Measurements from ENCODE around the gene DNAH7.

Gene DNAH7

DNA sequence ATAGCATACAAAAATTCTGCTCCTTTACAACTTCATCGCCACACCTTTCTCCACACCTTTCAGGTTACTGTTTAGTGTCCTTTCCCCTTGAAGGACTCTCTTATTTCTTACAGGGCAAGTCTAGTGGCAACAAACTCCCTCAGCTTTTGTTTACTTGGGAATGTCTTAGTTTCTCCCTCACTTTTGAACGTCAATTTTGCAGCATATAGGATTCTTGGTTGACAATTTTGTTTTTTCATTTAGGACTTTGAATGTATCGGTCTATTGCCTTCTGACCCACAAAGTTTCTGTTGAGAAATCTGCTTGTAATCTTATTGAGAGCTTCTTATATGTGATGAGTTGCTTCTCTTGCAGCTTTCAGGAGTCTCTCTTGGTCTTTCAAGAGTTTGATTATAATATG, 368.2 kb downstream of the DNAH7 start:
- H2AFZ ChIP-seq (ENCODE audit: low read length), result no peak overlapping the region
- no peak overlapping the region for H3K9ac ChIP-seq (ENCODE audit: low read depth, low read length, poor library complexity)
- H3K9me3 ChIP-seq (replicated peaks in 1 of 2; ENCODE audit: control insufficient read depth in 2 of 2, insufficient read depth in 1 of 2, low read depth in 1 of 2, low read length in 2 of 2), result peaks cover 2 to 11% of the 10 kb centered on the region in 2 donors
- H3K27ac ChIP-seq (replicated peaks; ENCODE audit: low read length), result no peak overlapping the region
- H3K18ac ChIP-seq (ENCODE audit: low read length), result no peak overlapping the region
- no peaks in the 10 kb centered on the region for H3K4me1 ChIP-seq (ENCODE audit: control insufficient read depth in 2 of 2, insufficient read depth in 1 of 2, low read depth in 1 of 2, low read length in 2 of 2)
- H2BK120ac ChIP-seq (ENCODE audit: low read depth, low read length), result no peak overlapping the region
- no peak overlapping the region for H2BK5ac ChIP-seq (ENCODE audit: low read length)
- no peak overlapping the region for H2BK15ac ChIP-seq (ENCODE audit: low read length)
- no peak overlapping the region for H4K91ac ChIP-seq (ENCODE audit: low read depth, low read length, poor library complexity)
- no peaks in the 10 kb centered on the region for H3K27me3 ChIP-seq (ENCODE audit: control insufficient read depth in 3 of 3, insufficient read depth in 3 of 3, low read depth in 1 of 3, low read length in 3 of 3)
- H3K4me2 ChIP-seq (ENCODE audit: insufficient read depth, low read length, poor library complexity, severe bottlenecking), result no peak overlapping the region
- H3K4me3 ChIP-seq (ENCODE audit: low read length in 2 of 2), result no peak overlapping the region
- no peak overlapping the region for H3K14ac ChIP-seq (ENCODE audit: low read length)
- H2BK12ac ChIP-seq (ENCODE audit: low read length), result no peak overlapping the region
- WGBS, 2 donors (ENCODE audit: extremely low coverage in 2 of 2, insufficient read length in 2 of 2, insufficient replicate concordance in 1 of 2), result no CpG with 5 or more reads among the region's 3 CpGs
- H3K23ac ChIP-seq (ENCODE audit: low read depth, low read length, poor library complexity), result no peak overlapping the region
- peaks cover 0 to 2% of the 10 kb centered on the region in 2 donors for H3K36me3 ChIP-seq (replicated peaks in 1 of 2; ENCODE audit: control insufficient read depth in 2 of 2, insufficient read depth in 2 of 2, low read length in 2 of 2)
- H4K8ac ChIP-seq (ENCODE audit: low read depth, low read length), result no peak overlapping the region
- peaks cover 1% of the 10 kb centered on the region for H3K79me1 ChIP-seq (ENCODE audit: low read depth, low read length)
- no peak for DNase-seq (ENCODE audit: low spot score)
- no peak overlapping the region for H3K4ac ChIP-seq (ENCODE audit: low read length)
- H2AK5ac ChIP-seq (ENCODE audit: low read depth, low read length), result no peak overlapping the region

DNA sequence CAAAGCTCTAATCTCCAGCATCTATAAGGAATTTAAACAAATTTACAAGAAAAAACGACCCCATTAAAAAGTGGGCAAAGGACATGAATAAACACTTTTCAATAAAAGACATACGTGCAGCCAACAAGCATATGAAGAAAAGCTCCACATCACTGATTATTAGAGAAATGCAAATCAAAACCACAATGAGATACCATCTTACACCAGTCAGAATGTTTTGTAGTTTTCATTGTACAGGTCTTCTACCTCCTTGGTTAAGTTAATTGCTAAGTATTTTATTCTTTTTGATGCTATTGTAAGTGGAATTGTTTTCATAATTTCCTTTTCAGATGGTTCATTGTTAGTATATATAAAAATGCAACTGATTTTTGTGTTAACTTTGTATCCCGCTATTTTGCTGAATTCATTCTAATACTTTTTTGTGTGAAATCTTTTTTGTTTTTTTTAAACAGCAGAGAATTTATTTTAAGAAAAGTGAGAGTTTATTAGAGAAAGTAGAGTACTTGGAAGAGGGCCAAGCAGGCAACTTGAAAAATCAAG, 370.9 kb downstream of the DNAH7 start:
- Histone ChIP-seq H2BK120ac (ENCODE audit: low read depth, low read length) (no peak overlapping the region), H3K4me3 (ENCODE audit: low read length in 2 of 2) (no peak overlapping the region), H3K4me1 (ENCODE audit: control insufficient read depth in 2 of 2, insufficient read depth in 1 of 2, low read depth in 1 of 2, low read length in 2 of 2) (no peaks in the 10 kb centered on the region), H2BK15ac (ENCODE audit: low read length) (no peak overlapping the region), H3K4ac (ENCODE audit: low read length) (no peak overlapping the region), H3K23ac (ENCODE audit: low read depth, low read length, poor library complexity) (no peak overlapping the region), H2AFZ (ENCODE audit: low read length) (no peak overlapping the region), H3K14ac (ENCODE audit: low read length) (no peak overlapping the region), H3K36me3 (replicated peaks in 1 of 2; ENCODE audit: control insufficient read depth in 2 of 2, insufficient read depth in 2 of 2, low read length in 2 of 2) (peaks cover 0 to 8% of the 10 kb centered on the region in 2 donors), H2BK5ac (ENCODE audit: low read length) (no peak overlapping the region), H2BK12ac (ENCODE audit: low read length) (no peak overlapping the region), H3K27me3 (ENCODE audit: control insufficient read depth in 3 of 3, insufficient read depth in 3 of 3, low read depth in 1 of 3, low read length in 3 of 3) (no peaks in the 10 kb centered on the region), H3K9me3 (replicated peaks in 1 of 2; ENCODE audit: control insufficient read depth in 2 of 2, insufficient read depth in 1 of 2, low read depth in 1 of 2, low read length in 2 of 2) (peaks cover 12 to 15% of the 10 kb centered on the region in 2 donors), H3K18ac (ENCODE audit: low read length) (no peak overlapping the region), H2AK5ac (ENCODE audit: low read depth, low read length) (no peak overlapping the region), H3K79me1 (ENCODE audit: low read depth, low read length) (peaks cover 1% of the 10 kb centered on the region), H3K4me2 (ENCODE audit: insufficient read depth, low read length, poor library complexity, severe bottlenecking) (no peak overlapping the region), H3K27ac (replicated peaks; ENCODE audit: low read length) (no peak overlapping the region), H4K91ac (ENCODE audit: low read depth, low read length, poor library complexity) (no peak overlapping the region), H3K9ac (ENCODE audit: low read depth, low read length, poor library complexity) (no peak overlapping the region), H4K8ac (ENCODE audit: low read depth, low read length) (no peak overlapping the region)
- no peak for DNase-seq (ENCODE audit: low spot score)
- WGBS, 2 donors (ENCODE audit: extremely low coverage in 2 of 2, insufficient read length in 2 of 2, insufficient replicate concordance in 1 of 2), result no CpG with 5 or more reads among the region's 3 CpGs

DNA sequence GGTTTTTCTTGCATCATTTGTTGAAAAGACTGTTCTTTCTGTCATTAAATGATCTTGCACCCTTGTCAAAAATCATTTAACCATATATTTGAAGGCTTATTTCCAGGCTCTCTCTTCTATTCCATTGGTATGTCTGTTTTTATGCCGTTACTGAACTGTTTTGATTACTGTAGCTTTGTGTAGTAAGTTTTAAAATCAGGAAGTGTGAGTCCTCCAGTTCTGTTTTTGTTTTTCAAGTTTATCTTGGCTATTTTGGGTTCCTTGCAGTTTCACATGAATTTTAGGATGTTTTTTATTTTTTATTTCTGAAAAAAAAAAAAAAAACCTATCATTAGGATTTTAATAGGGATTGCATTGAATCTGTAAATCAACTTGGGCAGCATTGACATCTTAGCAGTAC, 372.6 kb downstream of the DNAH7 start:
- Histone ChIP-seq H3K14ac (ENCODE audit: low read length) (no peak overlapping the region), H3K4me2 (ENCODE audit: insufficient read depth, low read length, poor library complexity, severe bottlenecking) (no peak overlapping the region), H3K27ac (replicated peaks; ENCODE audit: low read length) (no peak overlapping the region), H2BK12ac (ENCODE audit: low read length) (no peak overlapping the region), H2BK5ac (ENCODE audit: low read length) (no peak overlapping the region), H3K9ac (ENCODE audit: low read depth, low read length, poor library complexity) (no peak overlapping the region), H2AFZ (ENCODE audit: low read length) (no peak overlapping the region), H3K4me1 (ENCODE audit: control insufficient read depth in 2 of 2, insufficient read depth in 1 of 2, low read depth in 1 of 2, low read length in 2 of 2) (no peaks in the 10 kb centered on the region), H3K27me3 (ENCODE audit: control insufficient read depth in 3 of 3, insufficient read depth in 3 of 3, low read depth in 1 of 3, low read length in 3 of 3) (no peaks in the 10 kb centered on the region), H3K4me3 (ENCODE audit: low read length in 2 of 2) (no peak overlapping the region), H3K23ac (ENCODE audit: low read depth, low read length, poor library complexity) (no peak overlapping the region), H4K8ac (ENCODE audit: low read depth, low read length) (no peak overlapping the region), H3K79me1 (ENCODE audit: low read depth, low read length) (peaks cover 1% of the 10 kb centered on the region), H2BK15ac (ENCODE audit: low read length) (no peak overlapping the region), H3K18ac (ENCODE audit: low read length) (no peak overlapping the region), H2AK5ac (ENCODE audit: low read depth, low read length) (no peak overlapping the region), H2BK120ac (ENCODE audit: low read depth, low read length) (no peak overlapping the region), H3K36me3 (replicated peaks in 1 of 2; ENCODE audit: control insufficient read depth in 2 of 2, insufficient read depth in 2 of 2, low read length in 2 of 2) (peaks cover 0 to 8% of the 10 kb centered on the region in 2 donors), H3K4ac (ENCODE audit: low read length) (no peak overlapping the region), H4K91ac (ENCODE audit: low read depth, low read length, poor library complexity) (no peak overlapping the region), H3K9me3 (replicated peaks in 1 of 2; ENCODE audit: control insufficient read depth in 2 of 2, insufficient read depth in 1 of 2, low read depth in 1 of 2, low read length in 2 of 2) (peaks cover 12 to 15% of the 10 kb centered on the region in 2 donors)
- no CpG with 5 or more reads among the region's 1 CpG for WGBS, 2 donors (ENCODE audit: extremely low coverage in 2 of 2, insufficient read length in 2 of 2, insufficient replicate concordance in 1 of 2)
- DNase-seq (ENCODE audit: low spot score), result no peak

DNA sequence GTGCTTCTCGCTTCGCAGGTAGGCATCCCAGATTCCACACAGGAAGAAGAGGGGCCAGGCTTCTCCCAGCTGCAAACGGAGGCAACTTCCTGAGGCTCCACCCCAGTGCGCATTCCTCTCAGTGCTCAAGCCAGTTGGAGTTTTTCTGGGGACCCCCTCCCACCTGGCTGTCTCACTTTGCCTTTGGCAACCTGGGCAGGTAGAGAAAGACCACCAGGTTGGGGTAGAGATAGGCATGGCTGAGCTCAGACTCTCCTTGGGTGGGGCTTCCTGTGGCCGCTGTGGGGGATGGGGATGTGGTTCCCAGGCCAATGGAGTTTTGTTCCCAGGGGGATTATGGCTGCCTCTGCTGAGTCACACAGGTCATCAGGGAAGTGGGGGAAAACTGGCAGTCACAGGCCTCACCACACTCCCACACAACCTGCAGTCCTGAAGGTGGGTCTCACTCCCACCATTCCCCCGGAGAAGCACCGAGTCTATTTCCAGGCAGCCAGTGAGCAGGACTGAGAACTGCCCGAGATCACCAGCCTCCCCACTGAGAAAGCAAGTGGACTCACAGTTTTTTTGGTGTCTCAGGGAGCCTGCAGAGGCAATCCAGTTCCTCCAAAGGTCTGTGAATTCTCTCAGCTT, 373.5 kb downstream of the DNAH7 start:
- Histone ChIP-seq H3K4me3 (ENCODE audit: low read length in 2 of 2) (no peak overlapping the region), H3K4me2 (ENCODE audit: insufficient read depth, low read length, poor library complexity, severe bottlenecking) (no peak overlapping the region), H3K23ac (ENCODE audit: low read depth, low read length, poor library complexity) (no peak overlapping the region), H3K27ac (replicated peaks; ENCODE audit: low read length) (peak overlapping the region; percentile 1), H2BK5ac (ENCODE audit: low read length) (no peak overlapping the region), H3K4me1 (ENCODE audit: control insufficient read depth in 2 of 2, insufficient read depth in 1 of 2, low read depth in 1 of 2, low read length in 2 of 2) (no peaks in the 10 kb centered on the region), H3K18ac (ENCODE audit: low read length) (no peak overlapping the region), H3K4ac (ENCODE audit: low read length) (no peak overlapping the region), H2BK12ac (ENCODE audit: low read length) (no peak overlapping the region), H3K79me1 (ENCODE audit: low read depth, low read length) (no peaks in the 10 kb centered on the region), H3K36me3 (replicated peaks in 1 of 2; ENCODE audit: control insufficient read depth in 2 of 2, insufficient read depth in 2 of 2, low read length in 2 of 2) (peaks cover 4 to 8% of the 10 kb centered on the region in 2 donors), H3K14ac (ENCODE audit: low read length) (no peak overlapping the region), H4K91ac (ENCODE audit: low read depth, low read length, poor library complexity) (no peak overlapping the region), H3K9ac (ENCODE audit: low read depth, low read length, poor library complexity) (no peak overlapping the region), H2AK5ac (ENCODE audit: low read depth, low read length) (no peak overlapping the region), H2AFZ (ENCODE audit: low read length) (no peak overlapping the region), H3K9me3 (replicated peaks in 1 of 2; ENCODE audit: control insufficient read depth in 2 of 2, insufficient read depth in 1 of 2, low read depth in 1 of 2, low read length in 2 of 2) (peaks cover 14 to 17% of the 10 kb centered on the region in 2 donors), H3K27me3 (ENCODE audit: control insufficient read depth in 3 of 3, insufficient read depth in 3 of 3, low read depth in 1 of 3, low read length in 3 of 3) (no peaks in the 10 kb centered on the region), H4K8ac (ENCODE audit: low read depth, low read length) (no peak overlapping the region), H2BK120ac (ENCODE audit: low read depth, low read length) (no peak overlapping the region), H2BK15ac (ENCODE audit: low read length) (no peak overlapping the region)
- DNase-seq (ENCODE audit: low spot score), result no peak
- no CpG with 5 or more reads among the region's 8 CpGs for WGBS, 2 donors (ENCODE audit: extremely low coverage in 2 of 2, insufficient read length in 2 of 2, insufficient replicate concordance in 1 of 2)

All from neuronal stem cell (in vitro differentiated cells).